GM23248 (cell line): ENCODE measurements around the gene GABBR2. TPM values are rescaled to one million over a fixed set of nuclear protein-coding genes. Genes with fewer than 3 reads are reported as not detected.

Experiments used
- DNase-seq: peaks from one replicate; pipeline ENCODE4 v3.0.0-alpha.2; 2015
- H2AFZ ChIP-seq: fragments of 200-600 bp; sonication (generic); 2 replicates; pipeline ENCODE4 v1.6.1; 2016; ENCODE audit warnings: antibody characterized with exemption
- H3F3A ChIP-seq: fragments of 200-600 bp; sonication (generic); 2 replicates; pipeline ENCODE4 v1.6.1; 2016; ENCODE audit warnings: mild to moderate bottlenecking, antibody characterized with exemption, mixed run types; ENCODE audit not compliant: insufficient read depth
- H3K27ac ChIP-seq: fragments of 200-600 bp; sonication (generic); 2 replicates; pipeline ENCODE4 v1.5.1; 2016; ENCODE audit warnings: mild to moderate bottlenecking
- H3K27me3 ChIP-seq: fragments of 200-600 bp; sonication (generic); replicated peaks from 2 replicates; pipeline ENCODE4 v1.6.1; 2016; ENCODE audit warnings: mild to moderate bottlenecking; ENCODE audit not compliant: insufficient read depth
- H3K36me3 ChIP-seq: fragments of 200-600 bp; sonication (generic); 2 replicates; pipeline ENCODE4 v1.6.1; 2016; ENCODE audit warnings: low read depth, mild to moderate bottlenecking
- H3K4me1 ChIP-seq: fragments of 200-600 bp; sonication (generic); 2 replicates; pipeline ENCODE4 v1.6.1; 2016; ENCODE audit warnings: mild to moderate bottlenecking; ENCODE audit not compliant: insufficient read depth
- H3K4me2 ChIP-seq: fragments of 200-600 bp; sonication (generic); one replicate; pipeline ENCODE4 v1.6.1; 2016; ENCODE audit warnings: mild to moderate bottlenecking; ENCODE audit not compliant: unreplicated experiment
- H3K4me3 ChIP-seq: fragments of 200-600 bp; sonication (generic); 2 replicates; pipeline ENCODE4 v1.5.1; 2016; ENCODE audit warnings: mild to moderate bottlenecking
- H3K79me2 ChIP-seq: fragments of 200-600 bp; sonication (generic); 2 replicates; pipeline ENCODE4 v1.6.1; 2016; ENCODE audit warnings: mild to moderate bottlenecking; ENCODE audit not compliant: insufficient read depth
- H3K9ac ChIP-seq: fragments of 200-600 bp; sonication (generic); 2 replicates; pipeline ENCODE4 v1.6.1; 2016; ENCODE audit warnings: mild to moderate bottlenecking
- H3K9me2 ChIP-seq: fragments of 200-600 bp; sonication (generic); 2 replicates; pipeline ENCODE4 v1.6.1; 2016; ENCODE audit warnings: mixed run types, mild to moderate bottlenecking, moderate library complexity; ENCODE audit not compliant: insufficient read depth
- H3K9me3 ChIP-seq: fragments of 200-600 bp; sonication (generic); one replicate; pipeline ENCODE4 v1.6.1; 2017; ENCODE audit warnings: low read depth
- H4K20me1 ChIP-seq: fragments of 200-600 bp; sonication (generic); 2 replicates; pipeline ENCODE4 v1.6.0; 2016; ENCODE audit not compliant: insufficient read depth
- EZH2 ChIP-seq: fragments of 200-600 bp; sonication (generic); IDR thresholded peaks from 2 replicates; pipeline ENCODE4 v1.6.1; 2018; ENCODE audit warnings: antibody characterized with exemption, mild to moderate bottlenecking; ENCODE audit not compliant: insufficient read depth, poor library complexity, severe bottlenecking
- EZH2phosphoT487 ChIP-seq: fragments of 200-600 bp; sonication (generic); IDR thresholded peaks from 2 replicates; pipeline ENCODE4 v1.6.1; 2018; ENCODE audit warnings: antibody characterized with exemption, moderate library complexity, mild to moderate bottlenecking, low read depth; ENCODE audit not compliant: insufficient read depth
- WGBS, 2 experiments: methylation state at CpG; one replicate each; pipeline ENCODE4 v1.1.6; 2015 to 2017; ENCODE audit warnings: low lambda C conversion rate in 2 of 2, low coverage in 1 of 2; ENCODE audit errors: missing lambda C conversion rate in 2 of 2; 5-methylcytosine and 5-hydroxymethylcytosine counted together
- in situ Hi-C: fragments of 300-500 bp; cut with MboI; formaldehyde crosslinking; loops from 2 replicates; pipeline ENCODE4 v1.15.0; 2020
- polyA plus RNA-seq: library from polyadenylated mRNA; unstranded; fragments of >200 nt; fragmentation: Nextera tagmentation; extraction: Ambion mirVana; gene quantifications from 2 replicates; pipeline ENCODE4 v1.2.1, GENCODE V29; 2016
- total RNA-seq: library from RNA; depleted of rRNA; stranded (reverse); fragments of >200 nt; shearing (Covaris generic); gene quantifications from 2 replicates; pipeline ENCODE4 v1.2.3, GENCODE V29; 2014

The GABBR2 gene
- total and polyA plus RNA-seq, 2 experiments from 2014 or later, result 7.5 to 13.4 TPM

GRCh38 chr9:98339987-98340800 is 368.5 kb downstream of the GABBR2 start:
- no peaks in the 10 kb centered on the region for H3K27me3 ChIP-seq
- in situ Hi-C loops, result no loop called here
- H3K9ac ChIP-seq, result no peak overlapping the region
- H3K36me3 ChIP-seq, result no peaks in the 10 kb centered on the region
- no peak overlapping the region for H2AFZ ChIP-seq
- 70 to 72% methylated on average over 6 of the region's 6 CpGs for WGBS, 2 experiments
- H3K9me2 ChIP-seq, result no peaks in the 10 kb centered on the region
- no peaks in the 10 kb centered on the region for H3K79me2 ChIP-seq
- H4K20me1 ChIP-seq, result no peaks in the 10 kb centered on the region
- no peaks in the 10 kb centered on the region for H3K4me1 ChIP-seq
- no peak overlapping the region for H3K27ac ChIP-seq
- H3K4me2 ChIP-seq, result no peak overlapping the region
- H3K9me3 ChIP-seq, result no peaks in the 10 kb centered on the region
- H3F3A ChIP-seq, result no peaks in the 10 kb centered on the region
- DNase-seq, result no peak
- no peak for TF ChIP-seq EZH2phosphoT487
- TF ChIP-seq EZH2, result no peak
- no peak overlapping the region for H3K4me3 ChIP-seq

DNA sequence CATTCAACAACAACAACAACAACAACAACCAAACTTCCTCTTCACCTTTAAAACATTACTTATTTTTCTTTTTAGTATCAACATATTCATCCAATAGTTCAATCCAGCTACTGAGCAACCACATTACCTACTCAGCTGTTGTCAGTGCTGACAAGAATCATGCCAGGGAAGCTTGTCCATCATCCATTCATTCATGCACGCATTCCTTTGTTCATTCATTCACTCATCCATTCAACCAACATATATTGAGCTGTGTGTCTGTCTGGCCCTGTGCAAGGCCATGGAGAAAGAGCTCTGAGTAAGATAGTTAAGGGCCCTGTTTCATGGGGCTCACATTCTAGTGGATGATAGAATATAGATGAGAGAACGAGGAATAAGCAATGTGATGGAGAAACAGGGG is 373.1 kb downstream of the GABBR2 start:
- Histone ChIP-seq H3K9me2 (no peaks in the 10 kb centered on the region), H3K27ac (no peak overlapping the region), H3K9me3 (no peaks in the 10 kb centered on the region), H4K20me1 (no peaks in the 10 kb centered on the region), H3K4me1 (peaks cover 19% of the 10 kb centered on the region), H3K79me2 (no peaks in the 10 kb centered on the region), H3F3A (peaks cover 19% of the 10 kb centered on the region), H3K9ac (no peak overlapping the region), H3K27me3 (no peaks in the 10 kb centered on the region), H3K36me3 (no peaks in the 10 kb centered on the region), H2AFZ (no peak overlapping the region), H3K4me3 (no peak overlapping the region), H3K4me2 (no peak overlapping the region)
- in situ Hi-C loops, result no loop called here
- 66 to 67% methylated on average over 2 of the region's 2 CpGs for WGBS, 2 experiments
- no peak for TF ChIP-seq EZH2
- no peak for DNase-seq

- Histone ChIP-seq H3K9me2 (no peaks in the 10 kb centered on the region), H3K27ac (0 out of 2 replicates have a peak overlapping the region, but pooled peaks have one; percentile 76), H3K4me2 (no peak overlapping the region), H3F3A (peaks cover 28% of the 10 kb centered on the region), H3K79me2 (no peaks in the 10 kb centered on the region), H3K4me3 (no peak overlapping the region), H3K9me3 (no peaks in the 10 kb centered on the region), H3K27me3 (no peaks in the 10 kb centered on the region), H2AFZ (no peak overlapping the region), H3K4me1 (peaks cover 28% of the 10 kb centered on the region), H4K20me1 (no peaks in the 10 kb centered on the region), H3K9ac (no peak overlapping the region), H3K36me3 (no peaks in the 10 kb centered on the region)
- DNase-seq, result no peak
- 95 to 97% methylated on average over 3 of the region's 3 CpGs for WGBS, 2 experiments
- in situ Hi-C loops, result no loop called here
- TF ChIP-seq EZH2phosphoT487 (no peak), EZH2 (no peak)
Observed at GRCh38 chr9:98334796-98335195, 373.9 kb downstream of the GABBR2 start.

- Histone ChIP-seq H3K27me3 (no peaks in the 10 kb centered on the region), H3K79me2 (no peaks in the 10 kb centered on the region), H3F3A (peaks cover 28% of the 10 kb centered on the region), H3K4me1 (peaks cover 36% of the 10 kb centered on the region), H3K9me3 (no peaks in the 10 kb centered on the region), H4K20me1 (no peaks in the 10 kb centered on the region), H3K9ac (peak overlapping the region; percentile 56), H2AFZ (no peak overlapping the region), H3K27ac (peak overlapping the region; percentile 76), H3K36me3 (no peaks in the 10 kb centered on the region), H3K4me3 (no peak overlapping the region), H3K4me2 (peak overlapping the region; percentile 4), H3K9me2 (no peaks in the 10 kb centered on the region)
- in situ Hi-C loops, result no loop called here
- no peak for TF ChIP-seq EZH2phosphoT487
- no peak for TF ChIP-seq EZH2
- DNase-seq, result peak; percentile 86
- 53 to 55% methylated on average over 5 of the region's 5 CpGs for WGBS, 2 experiments
Observed at GRCh38 chr9:98333703-98334582, 374.8 kb downstream of the GABBR2 start.
